Measurements from ENCODE around the gene CHURC1.

DNA sequence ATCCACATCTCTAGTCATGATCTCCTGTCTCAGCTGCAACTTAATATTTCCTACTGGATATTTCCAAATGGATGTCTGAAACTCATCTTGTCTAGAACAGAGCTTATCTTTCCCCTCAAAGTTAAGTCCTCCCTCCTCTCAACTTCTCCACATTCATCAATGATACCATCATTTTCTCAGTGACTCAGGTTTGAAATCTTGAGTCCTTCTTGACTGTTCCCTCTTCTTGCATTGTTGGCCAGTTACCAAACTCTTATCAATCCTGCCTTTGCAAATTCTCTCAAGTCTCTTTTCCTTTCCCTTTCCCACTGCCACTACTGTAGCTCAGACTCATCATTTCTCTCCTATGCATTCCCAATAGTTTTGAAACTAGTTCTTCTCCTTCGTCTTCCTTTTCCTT lies 14.3 kb upstream of the CHURC1 start:
- TF ChIP-seq, protein P1, sequence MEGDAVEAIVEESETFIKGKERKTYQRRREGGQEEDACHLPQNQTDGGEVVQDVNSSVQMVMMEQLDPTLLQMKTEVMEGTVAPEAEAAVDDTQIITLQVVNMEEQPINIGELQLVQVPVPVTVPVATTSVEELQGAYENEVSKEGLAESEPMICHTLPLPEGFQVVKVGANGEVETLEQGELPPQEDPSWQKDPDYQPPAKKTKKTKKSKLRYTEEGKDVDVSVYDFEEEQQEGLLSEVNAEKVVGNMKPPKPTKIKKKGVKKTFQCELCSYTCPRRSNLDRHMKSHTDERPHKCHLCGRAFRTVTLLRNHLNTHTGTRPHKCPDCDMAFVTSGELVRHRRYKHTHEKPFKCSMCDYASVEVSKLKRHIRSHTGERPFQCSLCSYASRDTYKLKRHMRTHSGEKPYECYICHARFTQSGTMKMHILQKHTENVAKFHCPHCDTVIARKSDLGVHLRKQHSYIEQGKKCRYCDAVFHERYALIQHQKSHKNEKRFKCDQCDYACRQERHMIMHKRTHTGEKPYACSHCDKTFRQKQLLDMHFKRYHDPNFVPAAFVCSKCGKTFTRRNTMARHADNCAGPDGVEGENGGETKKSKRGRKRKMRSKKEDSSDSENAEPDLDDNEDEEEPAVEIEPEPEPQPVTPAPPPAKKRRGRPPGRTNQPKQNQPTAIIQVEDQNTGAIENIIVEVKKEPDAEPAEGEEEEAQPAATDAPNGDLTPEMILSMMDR (optimal IDR thresholded peaks at IDR 0.05 in 1 of 3, IDR thresholded peaks at IDR 0.05 in 1 of 3, conservative IDR thresholded peaks at IDR 0.05 in 1 of 3; ENCODE audit: extremely low read depth in 1 of 3, insufficient read depth in 2 of 3, low read length in 3 of 3): no peak
- no peak for TF ChIP-seq EZH2 (IDR thresholded peaks at IDR 0.05; ENCODE audit: low read length)

Measured in keratinocyte (primary cell).